H1 (cell line): ENCODE measurements around the gene AP2A2.
A peak's percentile ranks its signal among the peaks of the same experiment; 100 is the strongest.

ENCODE experiments used
- BACH1 ChIP-seq: IDR thresholded peaks from 2 replicates; pipeline ENCODE4 v1.6.1; 2012; ENCODE audit warnings: low read length, improper control_type of control experiment
- BRCA1 ChIP-seq: IDR thresholded peaks from 2 replicates; pipeline ENCODE4 v1.6.1; 2012; ENCODE audit warnings: low read depth, low read length, improper control_type of control experiment
- CBX5 ChIP-seq: fragments of 300-800, 300-1000 bp; sonication (generic); IDR thresholded peaks from 2 replicates; pipeline ENCODE4 v1.7.1; 2016; ENCODE audit warnings: antibody characterized with exemption, low read length, low read depth
- CTCF ChIP-seq, 3 experiments: IDR thresholded peaks; 1 replicate in 2 of 3; 2 replicates in 1 of 3; pipeline versions ENCODE4 v1.5.1 to v1.6.1; 2011; ENCODE audit warnings: low read length in 3 of 3, mild to moderate bottlenecking in 3 of 3, inconsistent platforms in 2 of 3, low read depth in 1 of 3, moderate library complexity in 1 of 3; ENCODE audit not compliant: insufficient read depth in 1 of 3; ENCODE audit errors: control extremely low read depth in 1 of 3
- EP300 ChIP-seq, 2 experiments: IDR thresholded peaks; 1 replicate in 1 of 2; 2 replicates in 1 of 2; pipeline ENCODE4 v1.6.1; 2011 to 2012; ENCODE audit warnings: low read depth in 2 of 2, low read length in 2 of 2, mild to moderate bottlenecking in 2 of 2, borderline replicate concordance in 1 of 2, inconsistent platforms in 1 of 2, moderate library complexity in 1 of 2
- MAFK ChIP-seq: IDR thresholded peaks from 2 replicates; pipeline ENCODE4 v1.6.1; 2012; ENCODE audit warnings: low read depth, mild to moderate bottlenecking, improper control_type of control experiment, low read length
- POLR2A ChIP-seq, 2 experiments: IDR thresholded peaks; 1 replicate in 1 of 2; 2 replicates in 1 of 2; pipeline ENCODE4 v1.6.1; 2011; ENCODE audit warnings: low read depth in 2 of 2, low read length in 2 of 2, mild to moderate bottlenecking in 2 of 2; ENCODE audit errors: control extremely low read depth in 1 of 2
- POLR2AphosphoS5 ChIP-seq: IDR thresholded peaks from 2 replicates; pipeline ENCODE4 v1.6.1; 2011; ENCODE audit warnings: low read depth, low read length
- SIN3A ChIP-seq, 2 experiments: IDR thresholded peaks in 1 of 2; conservative IDR thresholded peaks in 1 of 2; 2 replicates each; pipeline ENCODE4 v1.6.1; 2011 to 2012; ENCODE audit warnings: low read length in 2 of 2, improper control_type of control experiment in 1 of 2, low read depth in 1 of 2, mild to moderate bottlenecking in 1 of 2
- SP2 ChIP-seq: IDR thresholded peaks from 2 replicates; pipeline ENCODE4 v1.6.1; 2012; ENCODE audit warnings: mild to moderate bottlenecking, low read length, inconsistent platforms
- SUZ12 ChIP-seq: fragments of 200-600 bp; sonication (generic); IDR thresholded peaks from 2 replicates; pipeline ENCODE4 v1.6.1; 2012; ENCODE audit warnings: mild to moderate bottlenecking, inconsistent platforms, low read length, moderate library complexity, mixed read lengths
- TAF1 ChIP-seq: IDR thresholded peaks from 2 replicates; pipeline ENCODE4 v1.6.1; 2011; ENCODE audit warnings: mild to moderate bottlenecking, low read depth, low read length

- TF ChIP-seq CBX5 = no peak
- TF ChIP-seq CTCF (IDR thresholded peaks at IDR 0.05; ENCODE audit: control extremely low read depth in 1 of 3, insufficient read depth in 1 of 3, low read depth in 1 of 3, low read length in 3 of 3) = no peak
- TF ChIP-seq POLR2AphosphoS5 = no peak
- no peak for TF ChIP-seq SUZ12
- no peak for TF ChIP-seq SP2
- TF ChIP-seq BRCA1 = no peak
- no peak for TF ChIP-seq SIN3A (conservative IDR thresholded peaks at IDR 0.05 in 1 of 2, IDR thresholded peaks at IDR 0.05 in 1 of 2; ENCODE audit: low read depth in 1 of 2, low read length in 2 of 2)
- TF ChIP-seq EP300 (IDR thresholded peaks at IDR 0.05; ENCODE audit: borderline replicate concordance in 1 of 2, low read depth in 2 of 2, low read length in 2 of 2) = no peak
- no peak for TF ChIP-seq BACH1
- TF ChIP-seq TAF1 = no peak
- peak; percentile 47; the same call in 1 of the 2 replicates for TF ChIP-seq MAFK
- no peak for TF ChIP-seq POLR2A (IDR thresholded peaks at IDR 0.05; ENCODE audit: control extremely low read depth in 1 of 2, low read depth in 2 of 2, low read length in 2 of 2)
Observed at GRCh38 chr11:932435-932834, 6.8 kb downstream of the AP2A2 start.
